GM12872 (cell line): ENCODE results near the gene GUCA2A.

Experiments used
- TF ChIP-seq, protein P1 (sequence below): IDR thresholded peaks from 3 replicates; pipeline ENCODE4 v1.5.1; 2011; ENCODE audit warnings: low read depth, mild to moderate bottlenecking, low read length, moderate library complexity; ENCODE audit not compliant: insufficient read depth

GUCA2A gene

DNA sequence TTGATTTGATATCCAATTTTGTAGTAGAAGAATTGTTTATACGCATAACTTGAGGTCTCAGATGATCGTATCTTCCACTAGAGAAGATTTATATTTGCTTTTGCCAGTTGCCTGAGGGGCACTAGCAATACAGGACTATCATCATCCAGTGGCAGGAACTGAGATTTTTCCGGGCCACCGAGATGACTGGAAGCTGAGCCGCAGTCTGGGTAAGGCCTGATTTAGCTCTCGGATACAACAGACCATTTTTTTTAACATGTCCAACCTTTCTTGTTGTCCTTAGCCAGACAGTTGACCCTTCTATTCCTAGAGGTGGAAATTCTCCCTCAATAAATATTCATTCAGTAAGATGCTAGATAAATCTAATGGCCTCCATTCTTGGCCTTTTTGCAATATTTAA is 36.8 kb downstream of the GUCA2A start:
- TF ChIP-seq, protein P1, sequence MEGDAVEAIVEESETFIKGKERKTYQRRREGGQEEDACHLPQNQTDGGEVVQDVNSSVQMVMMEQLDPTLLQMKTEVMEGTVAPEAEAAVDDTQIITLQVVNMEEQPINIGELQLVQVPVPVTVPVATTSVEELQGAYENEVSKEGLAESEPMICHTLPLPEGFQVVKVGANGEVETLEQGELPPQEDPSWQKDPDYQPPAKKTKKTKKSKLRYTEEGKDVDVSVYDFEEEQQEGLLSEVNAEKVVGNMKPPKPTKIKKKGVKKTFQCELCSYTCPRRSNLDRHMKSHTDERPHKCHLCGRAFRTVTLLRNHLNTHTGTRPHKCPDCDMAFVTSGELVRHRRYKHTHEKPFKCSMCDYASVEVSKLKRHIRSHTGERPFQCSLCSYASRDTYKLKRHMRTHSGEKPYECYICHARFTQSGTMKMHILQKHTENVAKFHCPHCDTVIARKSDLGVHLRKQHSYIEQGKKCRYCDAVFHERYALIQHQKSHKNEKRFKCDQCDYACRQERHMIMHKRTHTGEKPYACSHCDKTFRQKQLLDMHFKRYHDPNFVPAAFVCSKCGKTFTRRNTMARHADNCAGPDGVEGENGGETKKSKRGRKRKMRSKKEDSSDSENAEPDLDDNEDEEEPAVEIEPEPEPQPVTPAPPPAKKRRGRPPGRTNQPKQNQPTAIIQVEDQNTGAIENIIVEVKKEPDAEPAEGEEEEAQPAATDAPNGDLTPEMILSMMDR, result no peak

DNA sequence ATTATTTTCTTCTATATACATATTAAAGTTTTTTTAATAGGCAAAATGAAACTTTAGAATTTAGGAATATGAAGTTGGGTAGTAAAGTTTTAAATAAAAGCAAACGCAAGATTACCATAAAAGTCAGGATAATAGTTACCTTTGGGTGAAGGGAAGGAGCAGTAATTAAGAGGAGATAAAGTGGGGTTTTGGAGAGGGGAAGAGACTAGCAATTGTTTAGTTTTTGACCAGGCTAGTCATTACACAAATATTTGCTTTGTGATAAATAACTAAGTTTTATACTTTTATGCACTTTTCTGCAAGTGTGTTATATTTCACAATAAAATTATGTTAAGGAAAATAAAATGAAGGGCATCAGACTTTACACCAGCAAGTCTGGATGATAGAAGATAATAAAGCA is 39.0 kb downstream of the GUCA2A start:
- TF ChIP-seq, protein P1, result no peak

DNA sequence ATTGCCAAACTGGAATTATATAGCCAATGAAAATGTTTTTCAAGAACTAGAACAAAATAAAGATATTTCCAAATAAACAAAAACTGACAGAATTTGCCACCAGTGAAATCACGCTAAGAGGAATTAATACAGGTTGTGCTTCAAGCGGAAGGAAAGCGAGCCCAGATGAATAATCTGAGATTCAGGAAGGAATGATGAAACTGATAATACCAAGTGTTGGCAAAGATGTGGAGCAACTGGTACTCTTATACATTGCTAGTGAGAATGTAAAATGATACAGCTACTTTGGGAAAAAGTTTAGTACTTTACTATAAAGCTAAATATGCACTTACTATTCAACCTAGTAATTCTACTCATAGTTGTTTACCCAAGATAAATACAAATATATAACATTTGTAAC is 42.1 kb downstream of the GUCA2A start:
- TF ChIP-seq, protein P1, result no peak

DNA sequence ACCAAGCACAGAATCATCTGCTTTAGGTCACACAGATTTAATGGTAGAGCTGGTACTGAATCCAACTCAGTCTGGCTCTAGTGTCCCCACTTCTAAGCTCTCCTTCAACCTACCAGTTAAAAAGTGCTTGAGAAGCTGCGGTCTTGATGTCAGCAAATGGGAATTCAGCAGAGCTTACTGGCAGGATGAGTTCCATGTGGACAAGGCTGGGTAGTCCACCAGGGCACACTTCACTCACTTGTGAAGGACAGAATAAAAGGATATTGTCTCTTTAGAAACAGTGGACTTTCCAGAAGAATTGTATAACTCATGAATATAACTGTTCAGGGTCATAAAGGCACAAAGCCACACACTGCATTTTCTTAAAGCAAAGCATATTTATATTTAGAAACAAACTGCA is 46.4 kb downstream of the GUCA2A start:
- TF ChIP-seq, protein P1, result no peak

DNA sequence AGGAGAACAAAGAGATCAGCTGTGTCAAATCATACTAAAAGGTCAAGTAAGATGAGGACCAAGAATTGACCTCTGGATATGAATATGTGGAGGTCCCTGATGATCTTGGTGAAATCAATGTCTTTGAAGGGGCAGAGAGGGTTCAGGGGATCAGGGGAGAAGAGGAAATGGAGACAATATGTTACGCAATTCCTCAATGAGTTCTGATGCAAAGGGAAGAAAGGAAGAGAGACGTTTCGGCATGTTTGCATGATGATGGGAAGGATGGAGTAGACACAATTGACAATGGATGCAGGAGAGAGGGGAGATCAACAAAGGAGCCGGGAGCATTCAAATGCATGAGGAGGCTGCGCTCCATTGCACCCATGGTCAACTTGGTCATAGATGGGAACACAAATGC is 47.3 kb downstream of the GUCA2A start:
- TF ChIP-seq, protein P1, result no peak

DNA sequence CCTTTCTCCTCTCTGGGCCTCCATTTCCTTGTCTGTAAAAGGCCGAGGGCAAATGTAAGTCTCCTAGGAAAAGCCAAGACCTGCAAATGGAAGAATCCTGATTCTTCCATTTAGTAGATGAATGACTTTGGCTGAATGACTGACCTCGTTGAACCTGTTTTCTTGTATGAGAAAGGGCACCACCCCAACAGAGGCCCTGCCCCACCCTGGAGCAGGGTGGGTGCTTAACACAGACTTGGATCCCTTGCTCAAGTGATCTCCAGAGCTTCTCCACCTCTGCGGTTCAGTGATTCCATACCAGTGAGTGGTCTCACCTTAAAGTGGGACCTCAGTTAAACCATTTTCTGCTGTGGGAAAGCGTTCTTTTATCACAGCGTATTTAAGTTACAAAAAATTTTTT is 50.3 kb downstream of the GUCA2A start:
- TF ChIP-seq, protein P1, result no peak
